ENCODE data around the gene CLDN25. TPM values are rescaled to one million over a fixed set of nuclear protein-coding genes. Genes with fewer than 3 reads are reported as not detected.
A peak's percentile ranks its signal among the peaks of the same experiment; 100 is the strongest.
"Not testable (repeated sequence)": the region's sequence is repeated elsewhere in the genome, so short reads cannot be mapped to it uniquely, and the experiment has no call there.

CLDN25 gene
- polyA plus RNA-seq, 1 donor: not detected

DNA sequence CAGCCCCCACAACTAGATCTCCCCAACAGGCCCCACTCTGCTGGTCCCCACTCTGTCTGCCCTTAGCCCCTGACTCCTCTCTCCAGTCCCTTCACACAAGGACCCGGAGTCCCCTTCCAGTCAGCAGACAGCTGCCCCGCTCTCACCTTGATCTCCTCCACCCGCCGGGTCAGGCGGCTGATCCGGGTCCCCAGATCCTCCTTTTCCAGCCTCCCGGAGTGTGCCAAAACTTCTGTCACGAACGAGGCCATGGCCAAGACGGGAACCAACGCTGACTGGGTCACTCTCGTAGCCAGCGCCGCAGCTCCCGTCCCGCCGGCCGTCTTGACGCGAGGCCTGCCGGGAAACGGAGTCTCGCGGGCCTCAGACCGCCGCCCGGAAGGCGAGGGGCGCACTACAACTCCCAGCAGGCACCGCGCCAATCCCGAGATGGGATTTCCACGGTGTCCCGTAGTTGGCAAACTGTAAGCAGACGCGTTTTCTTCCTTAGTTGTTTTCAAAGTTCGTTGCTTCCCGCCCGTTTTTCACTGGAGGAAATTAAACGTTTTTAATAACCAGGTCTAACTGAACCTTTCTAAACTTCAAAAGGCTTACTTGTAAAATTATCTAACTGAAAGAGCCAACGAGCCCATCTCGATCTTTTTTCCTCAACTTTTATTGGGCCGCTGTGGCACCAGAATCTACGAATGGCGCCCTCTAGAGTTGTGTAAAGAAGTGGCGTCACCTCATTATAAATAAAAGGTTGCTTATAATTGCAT lies 6.0 kb upstream of the CLDN25 start, which contains the start of gene ZW10:
Gene ZW10 (minus strand): TSS at position 277 of the 758 bp plus-strand sequence. CDS start 26 bp downstream, at position 251.
- peak within 1 kb of the TSS; percentile 88 for H3K4me3 ChIP-seq (ENCODE audit: low read length)
- peaks cover 8% of the 10 kb centered on the region for H3K27me3 ChIP-seq (ENCODE audit: control insufficient read depth, insufficient read depth, low read length)
- H3K4me1 ChIP-seq (ENCODE audit: control insufficient read depth, insufficient read depth, low read length): no peaks in the 10 kb centered on the region
- H3K36me3 ChIP-seq (ENCODE audit: control insufficient read depth, insufficient read depth, low read length): peaks cover 13% of the 10 kb centered on the region
- H3K9me3 ChIP-seq (ENCODE audit: control insufficient read depth, low read depth, low read length): no peaks in the 10 kb centered on the region
- DNase-seq: peak; percentile 97 to 98
- WGBS (ENCODE audit: insufficient coverage, low lambda C conversion rate): no CpG with 5 or more reads among the region's 46 CpGs
- peak within 1 kb of the TSS; percentile 79 for H3K27ac ChIP-seq (ENCODE audit: low read length)

DNA sequence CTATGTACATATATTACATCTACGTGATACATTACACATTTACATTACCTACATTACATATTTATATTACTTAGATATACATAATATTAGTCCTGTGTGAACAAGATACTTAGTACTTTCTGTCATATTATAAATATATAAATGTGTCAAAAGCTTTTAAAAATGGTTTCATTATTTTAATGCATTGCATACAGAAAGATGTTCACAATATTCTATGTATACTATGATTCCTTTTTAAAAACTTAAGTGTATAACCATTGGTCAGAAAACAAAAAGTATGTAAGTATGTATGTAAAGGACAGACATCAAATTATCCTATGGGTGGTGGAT lies 5.5 kb upstream of the CLDN25 start:
- Histone ChIP-seq H3K4me1 (ENCODE audit: control insufficient read depth, insufficient read depth, low read length) (no peaks in the 10 kb centered on the region), H3K27me3 (ENCODE audit: control insufficient read depth, insufficient read depth, low read length) (peaks cover 8% of the 10 kb centered on the region), H3K9me3 (ENCODE audit: control insufficient read depth, low read depth, low read length) (no peaks in the 10 kb centered on the region), H3K27ac (ENCODE audit: low read length) (peak overlapping the region; percentile 59), H3K36me3 (ENCODE audit: control insufficient read depth, insufficient read depth, low read length) (peaks cover 9% of the 10 kb centered on the region), H3K4me3 (ENCODE audit: low read length) (peak overlapping the region; percentile 88)
- WGBS (ENCODE audit: insufficient coverage, low lambda C conversion rate): 0% methylated on average over 1 of the region's 1 CpG
- DNase-seq: no peak

DNA sequence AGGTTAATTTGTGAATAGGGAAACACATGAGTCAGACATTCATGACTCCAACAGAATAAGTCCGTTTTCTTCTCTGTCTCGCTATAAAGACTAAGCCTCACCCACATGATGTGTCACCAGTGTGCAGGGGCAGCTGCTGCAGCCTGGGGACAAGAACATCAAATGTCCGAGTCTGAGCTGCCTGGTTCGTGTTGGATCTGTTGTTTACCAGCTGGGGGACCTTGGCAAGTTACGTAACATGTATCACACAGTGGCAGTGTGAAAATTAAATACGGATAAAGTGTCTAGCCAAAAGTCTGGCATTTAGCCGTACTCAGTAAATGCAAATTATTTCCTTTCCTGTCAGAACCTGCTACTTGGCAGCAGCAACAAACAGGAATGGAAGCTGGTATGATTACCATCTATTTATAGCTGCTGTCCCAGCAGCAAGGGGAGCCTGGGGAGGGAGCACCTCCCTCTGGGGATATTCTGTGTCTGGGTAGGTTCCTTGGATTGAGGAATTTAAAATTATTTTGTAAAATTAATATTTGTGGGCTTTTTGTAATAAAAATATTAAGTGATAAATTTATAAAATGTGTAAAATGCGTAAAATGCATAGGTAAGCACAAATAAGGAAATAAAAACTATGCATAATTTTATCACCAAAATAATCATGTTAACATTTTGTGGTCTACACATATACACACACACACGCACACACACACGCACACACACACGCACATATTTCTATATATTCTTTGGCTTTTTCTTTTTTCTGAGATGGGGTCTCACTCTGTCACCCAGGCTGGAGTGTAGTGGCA lies 1.3 kb upstream of the CLDN25 start:
- Histone ChIP-seq H3K27ac (ENCODE audit: low read length) (no peak overlapping the region), H3K4me1 (ENCODE audit: control insufficient read depth, insufficient read depth, low read length) (no peaks in the 10 kb centered on the region), H3K27me3 (ENCODE audit: control insufficient read depth, insufficient read depth, low read length) (peaks cover 17% of the 10 kb centered on the region), H3K4me3 (ENCODE audit: low read length) (no peak overlapping the region), H3K36me3 (ENCODE audit: control insufficient read depth, insufficient read depth, low read length) (no peaks in the 10 kb centered on the region), H3K9me3 (ENCODE audit: control insufficient read depth, low read depth, low read length) (no peaks in the 10 kb centered on the region)
- WGBS (ENCODE audit: insufficient coverage, low lambda C conversion rate): 100% methylated on average over 1 of the region's 11 CpGs
- peak; percentile 7 to 9 for DNase-seq

DNA sequence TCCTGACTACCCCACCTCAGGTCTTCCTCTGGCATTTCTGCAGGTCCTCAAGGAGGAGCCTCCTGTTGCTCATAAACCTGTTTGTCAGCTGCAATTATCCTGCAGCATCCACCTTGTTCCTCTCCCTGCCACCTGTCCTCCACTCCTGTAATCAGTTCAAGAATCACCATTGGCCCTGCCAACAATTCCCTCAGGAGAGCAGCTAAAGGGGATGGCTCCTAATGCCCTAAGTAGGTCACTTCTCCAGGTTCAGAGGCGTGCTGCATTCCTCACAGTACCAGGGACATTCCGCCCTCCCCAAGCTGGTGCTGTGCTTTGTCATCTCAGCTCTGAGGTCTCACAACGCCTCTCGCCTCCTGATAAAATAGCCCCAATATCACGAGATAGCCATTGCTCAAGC lies 2.1 kb downstream of the CLDN25 start:
- peaks cover 19% of the 10 kb centered on the region for H3K27me3 ChIP-seq (ENCODE audit: control insufficient read depth, insufficient read depth, low read length)
- H3K27ac ChIP-seq (ENCODE audit: low read length): no peak overlapping the region
- no CpG with 5 or more reads among the region's 5 CpGs for WGBS (ENCODE audit: insufficient coverage, low lambda C conversion rate)
- H3K36me3 ChIP-seq (ENCODE audit: control insufficient read depth, insufficient read depth, low read length): no peaks in the 10 kb centered on the region
- H3K4me3 ChIP-seq (ENCODE audit: low read length): no peak overlapping the region
- H3K4me1 ChIP-seq (ENCODE audit: control insufficient read depth, insufficient read depth, low read length): no peaks in the 10 kb centered on the region
- DNase-seq: no peak
- H3K9me3 ChIP-seq (ENCODE audit: control insufficient read depth, low read depth, low read length): no peaks in the 10 kb centered on the region

DNA sequence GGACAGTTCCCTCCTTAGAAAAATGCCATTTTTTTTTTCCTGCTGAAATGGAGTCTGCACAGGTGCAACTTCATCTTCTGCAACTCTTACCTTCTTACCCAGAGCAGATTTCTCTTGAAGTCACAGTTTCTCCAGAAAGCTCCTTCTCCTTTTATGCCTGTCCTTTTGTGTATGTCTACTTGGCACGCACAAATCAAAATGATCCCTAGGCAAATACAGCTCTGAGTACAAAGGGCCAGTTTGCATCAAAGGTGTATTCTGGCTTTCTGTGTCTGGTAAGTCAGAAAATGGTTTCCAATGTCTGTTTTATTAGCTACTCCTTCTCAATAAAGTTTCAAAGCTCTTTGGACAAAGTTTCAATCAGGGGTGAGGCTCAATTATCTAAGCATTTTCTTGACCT lies 2.5 kb downstream of the CLDN25 start:
- no peak for DNase-seq
- H3K9me3 ChIP-seq (ENCODE audit: control insufficient read depth, low read depth, low read length): no peaks in the 10 kb centered on the region

DNA sequence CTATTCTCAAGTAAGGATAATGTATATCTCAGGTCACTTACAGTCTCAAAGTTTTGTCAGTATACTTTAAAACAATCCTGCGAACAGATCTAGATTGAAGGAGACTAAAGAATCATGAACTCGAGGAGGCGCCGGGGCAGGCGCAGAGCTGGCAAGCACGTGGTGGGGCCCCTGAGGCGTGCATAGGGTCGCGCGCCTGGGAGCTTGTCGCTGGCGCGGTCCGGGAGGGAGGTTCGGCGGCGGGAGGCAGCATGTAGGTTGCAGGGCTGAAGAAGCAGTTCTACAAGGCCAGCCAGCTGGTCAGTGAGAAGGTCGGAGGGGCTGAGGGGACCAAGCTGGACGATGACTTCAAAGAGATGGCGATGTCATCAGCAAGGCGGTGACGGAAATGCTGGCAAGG lies 9.4 kb downstream of the CLDN25 start:
- H3K4me3 ChIP-seq (ENCODE audit: low read length); H3K9me3 ChIP-seq (ENCODE audit: control insufficient read depth, low read depth, low read length); DNase-seq; H3K36me3 ChIP-seq (ENCODE audit: control insufficient read depth, insufficient read depth, low read length); H3K27ac ChIP-seq (ENCODE audit: low read length); H3K4me1 ChIP-seq (ENCODE audit: control insufficient read depth, insufficient read depth, low read length): not testable (repeated sequence)
- WGBS (ENCODE audit: insufficient coverage, low lambda C conversion rate): no CpG with 5 or more reads among the region's 22 CpGs
- H3K27me3 ChIP-seq (ENCODE audit: control insufficient read depth, insufficient read depth, low read length): peaks cover 20% of the 10 kb centered on the region

More for the DNA sequence above, 2.5 kb downstream of the CLDN25 start:
- H3K27me3 ChIP-seq (ENCODE audit: control insufficient read depth, insufficient read depth, low read length): peaks cover 19% of the 10 kb centered on the region
- H3K4me1 ChIP-seq (ENCODE audit: control insufficient read depth, insufficient read depth, low read length): no peaks in the 10 kb centered on the region
- H3K36me3 ChIP-seq (ENCODE audit: control insufficient read depth, insufficient read depth, low read length): no peaks in the 10 kb centered on the region
- no peak overlapping the region for H3K27ac ChIP-seq (ENCODE audit: low read length)
- no CpG with 5 or more reads among the region's 1 CpG for WGBS (ENCODE audit: insufficient coverage, low lambda C conversion rate)
- H3K4me3 ChIP-seq (ENCODE audit: low read length): no peak overlapping the region

DNA sequence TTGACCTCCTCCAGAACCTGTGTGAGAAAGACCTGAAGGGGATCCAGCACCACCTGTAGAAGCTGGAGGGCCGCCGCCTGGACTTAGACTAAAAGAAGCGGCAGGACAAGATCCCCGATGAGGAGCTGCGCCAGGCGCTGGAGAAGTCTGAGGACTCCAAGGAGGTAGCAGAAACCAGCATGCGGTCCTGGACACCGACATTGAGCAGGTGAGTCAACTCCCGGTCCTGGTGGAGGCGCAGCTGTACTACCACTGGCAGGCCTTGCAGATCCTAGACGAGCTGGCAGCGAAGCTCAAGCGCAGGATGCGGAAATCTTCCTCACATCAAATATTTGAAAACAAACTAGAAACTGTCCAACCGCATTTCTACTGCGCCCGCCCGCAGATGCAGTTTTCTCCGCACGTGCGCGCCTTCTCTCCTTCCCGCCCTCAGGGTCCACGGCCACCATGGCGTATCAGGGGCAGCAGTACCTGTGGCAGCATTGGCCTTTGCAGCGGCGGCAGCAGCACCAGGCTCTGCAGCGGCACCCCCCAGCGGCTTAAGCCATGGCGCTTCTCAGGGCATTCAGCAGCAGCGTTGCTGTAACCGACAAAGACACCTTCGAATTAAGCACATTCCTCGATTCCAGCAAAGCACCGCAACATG lies 10.2 kb downstream of the CLDN25 start:
- no CpG with 5 or more reads among the region's 35 CpGs for WGBS (ENCODE audit: insufficient coverage, low lambda C conversion rate)
- no peak overlapping the region for H3K27ac ChIP-seq (ENCODE audit: low read length)
- no peaks in the 10 kb centered on the region for H3K4me1 ChIP-seq (ENCODE audit: control insufficient read depth, insufficient read depth, low read length)
- H3K27me3 ChIP-seq (ENCODE audit: control insufficient read depth, insufficient read depth, low read length): peaks cover 20% of the 10 kb centered on the region
- no peaks in the 10 kb centered on the region for H3K9me3 ChIP-seq (ENCODE audit: control insufficient read depth, low read depth, low read length)
- no peak for DNase-seq
- no peaks in the 10 kb centered on the region for H3K36me3 ChIP-seq (ENCODE audit: control insufficient read depth, insufficient read depth, low read length)
- no peak overlapping the region for H3K4me3 ChIP-seq (ENCODE audit: low read length)

DNA sequence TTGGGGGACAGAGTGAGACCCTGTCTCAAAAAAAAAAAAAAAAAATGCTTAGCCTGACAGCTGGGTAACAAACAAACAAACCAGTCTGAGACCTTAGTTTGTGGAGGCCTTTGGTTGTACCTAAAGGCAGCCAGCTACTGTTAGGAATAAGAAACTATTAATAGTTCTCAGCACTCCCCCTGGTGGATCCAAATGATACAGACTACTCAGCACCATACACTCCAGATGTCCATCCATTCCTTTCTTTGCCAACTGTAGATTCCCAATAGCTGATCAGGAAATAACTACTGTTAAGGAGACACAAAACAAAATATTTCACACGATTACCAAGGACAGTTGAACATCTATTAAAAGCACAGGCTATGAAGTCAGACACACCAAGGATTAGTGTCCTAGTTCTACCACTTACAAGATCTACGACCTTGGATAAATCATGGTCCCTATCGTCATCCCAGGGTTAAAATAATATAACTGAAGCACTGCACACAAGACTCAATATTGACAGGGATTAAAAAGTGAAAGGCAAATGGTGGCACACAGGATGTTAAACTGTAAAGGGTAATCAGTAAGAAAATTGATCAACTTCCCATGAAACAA lies 17.2 kb downstream of the CLDN25 start:
- peak; percentile 8 to 29 for DNase-seq
- Histone ChIP-seq H3K27ac (ENCODE audit: low read length) (no peak overlapping the region), H3K27me3 (ENCODE audit: control insufficient read depth, insufficient read depth, low read length) (no peaks in the 10 kb centered on the region), H3K4me1 (ENCODE audit: control insufficient read depth, insufficient read depth, low read length) (no peaks in the 10 kb centered on the region), H3K36me3 (ENCODE audit: control insufficient read depth, insufficient read depth, low read length) (peaks cover 19% of the 10 kb centered on the region), H3K4me3 (ENCODE audit: low read length) (no peak overlapping the region), H3K9me3 (ENCODE audit: control insufficient read depth, low read depth, low read length) (no peaks in the 10 kb centered on the region)
- WGBS (ENCODE audit: insufficient coverage, low lambda C conversion rate): 76% methylated on average over 3 of the region's 3 CpGs

DNA sequence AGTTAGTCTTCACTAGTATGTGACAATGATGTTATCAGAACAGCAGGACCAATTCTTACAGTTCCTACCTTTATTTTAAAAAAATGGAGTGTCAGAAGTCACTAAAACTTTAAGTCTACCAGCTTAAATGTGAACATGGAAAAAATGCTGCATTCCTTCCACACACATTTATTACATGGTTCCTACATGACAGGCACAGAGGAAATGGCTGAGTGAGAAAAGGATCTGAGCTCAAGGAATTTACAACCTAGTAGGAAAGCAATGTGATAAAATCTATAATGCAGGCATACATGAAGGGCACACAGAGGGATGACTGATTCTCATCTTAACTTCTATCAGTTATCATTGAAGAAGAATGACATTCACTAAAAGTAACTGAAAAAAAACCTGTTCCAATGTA lies 23.0 kb downstream of the CLDN25 start:
- peaks cover 1% of the 10 kb centered on the region for H3K4me1 ChIP-seq (ENCODE audit: control insufficient read depth, insufficient read depth, low read length)
- peaks cover 47% of the 10 kb centered on the region for H3K36me3 ChIP-seq (ENCODE audit: control insufficient read depth, insufficient read depth, low read length)
- no peak for DNase-seq
- no peak overlapping the region for H3K4me3 ChIP-seq (ENCODE audit: low read length)
- H3K27me3 ChIP-seq (ENCODE audit: control insufficient read depth, insufficient read depth, low read length): no peaks in the 10 kb centered on the region
- no peak overlapping the region for H3K27ac ChIP-seq (ENCODE audit: low read length)
- H3K9me3 ChIP-seq (ENCODE audit: control insufficient read depth, low read depth, low read length): no peaks in the 10 kb centered on the region

DNA sequence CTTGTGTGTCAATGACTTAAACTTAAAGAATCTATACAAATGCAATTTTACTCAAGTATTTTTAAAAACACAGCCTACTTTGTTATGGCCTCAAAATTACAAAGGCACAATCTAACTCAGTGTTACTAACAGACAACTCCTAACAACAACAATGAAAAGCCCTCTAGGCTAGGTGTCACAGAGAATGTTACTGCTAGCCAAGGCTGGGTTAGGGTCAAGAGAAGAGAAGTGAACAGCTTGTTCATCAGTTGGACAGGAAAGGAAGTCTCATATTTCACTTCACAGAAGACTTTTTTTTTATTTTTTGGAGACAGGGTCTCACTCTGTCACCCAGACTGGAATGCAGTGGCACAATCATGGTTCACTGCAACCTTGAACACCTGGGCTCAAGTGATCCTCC lies 26.0 kb downstream of the CLDN25 start:
- DNase-seq: no peak
- no peak overlapping the region for H3K27ac ChIP-seq (ENCODE audit: low read length)
- no peaks in the 10 kb centered on the region for H3K9me3 ChIP-seq (ENCODE audit: control insufficient read depth, low read depth, low read length)
- no peak overlapping the region for H3K4me3 ChIP-seq (ENCODE audit: low read length)
- peaks cover 5% of the 10 kb centered on the region for H3K4me1 ChIP-seq (ENCODE audit: control insufficient read depth, insufficient read depth, low read length)
- no peaks in the 10 kb centered on the region for H3K27me3 ChIP-seq (ENCODE audit: control insufficient read depth, insufficient read depth, low read length)
- peaks cover 47% of the 10 kb centered on the region for H3K36me3 ChIP-seq (ENCODE audit: control insufficient read depth, insufficient read depth, low read length)

Data from large intestine (tissue), 3 donors.